SU-DHL-6 (cell line): ENCODE results near the gene ABCD2.

Source experiments
- H2AFZ ChIP-seq: fragments of 200-600 bp; sonication (generic); 2 replicates; pipeline ENCODE4 v1.6.1; 2014; ENCODE audit warnings: low read depth, mild to moderate bottlenecking, moderate library complexity, mixed read lengths, antibody characterized with exemption, low read length; ENCODE audit not compliant: severe bottlenecking
- H3F3A ChIP-seq: fragments of 200-600 bp; shearing (Covaris generic); 2 replicates; pipeline ENCODE4 v1.6.0; 2016; ENCODE audit warnings: antibody characterized with exemption, mild to moderate bottlenecking; ENCODE audit not compliant: insufficient read depth
- H3K27ac ChIP-seq: fragments of 200-600 bp; sonication (generic); 2 replicates; pipeline ENCODE4 v1.5.1; 2016; ENCODE audit warnings: low read depth, mild to moderate bottlenecking, low read length, moderate library complexity, mixed read lengths
- H3K27me3 ChIP-seq: fragments of 200-600 bp; sonication (generic), shearing (Covaris generic); 2 replicates; pipeline ENCODE4 v1.6.0; 2014; ENCODE audit warnings: mild to moderate bottlenecking, low read length
- H3K36me3 ChIP-seq: fragments of 200-600 bp; sonication (generic); 2 replicates; pipeline ENCODE4 v1.6.1; 2014; ENCODE audit warnings: mild to moderate bottlenecking, low read length, mixed read lengths
- H3K4me2 ChIP-seq: fragments of 300-600, 200-600 bp; shearing (Covaris generic), sonication (generic); 2 replicates; pipeline ENCODE4 v1.6.0; 2014; ENCODE audit warnings: low read length, low read depth, mild to moderate bottlenecking; ENCODE audit not compliant: poor library complexity, severe bottlenecking
- H3K4me3 ChIP-seq: fragments of 200-600 bp; sonication (generic); 2 replicates; pipeline ENCODE4 v1.5.1; 2014; ENCODE audit warnings: antibody characterized with exemption, low read length, mild to moderate bottlenecking, mixed read lengths; ENCODE audit not compliant: insufficient read depth, poor library complexity, severe bottlenecking
- H3K79me2 ChIP-seq: fragments of 200-600 bp; sonication (generic); 2 replicates; pipeline ENCODE4 v1.6.1; 2014; ENCODE audit warnings: mild to moderate bottlenecking, low read length, moderate library complexity; ENCODE audit not compliant: insufficient read depth
- H3K9ac ChIP-seq: fragments of 200-600 bp; sonication (generic); 2 replicates; pipeline ENCODE4 v1.7.0; 2014; ENCODE audit warnings: mild to moderate bottlenecking, low read length
- H3K9me2 ChIP-seq: fragments of 200-600 bp; sonication (generic); replicated peaks from 2 replicates; pipeline ENCODE4 v1.6.1; 2014; ENCODE audit warnings: low read length; ENCODE audit not compliant: insufficient read depth
- H3K9me3 ChIP-seq: fragments of 200-600 bp; sonication (generic); 2 replicates; pipeline ENCODE4 v1.6.1; 2014; ENCODE audit warnings: low read length, mixed read lengths; ENCODE audit not compliant: insufficient read depth
- H4K20me1 ChIP-seq: fragments of 200-600 bp; sonication (generic); 2 replicates; pipeline ENCODE4 v1.6.1; 2014; ENCODE audit warnings: low read depth, mild to moderate bottlenecking, antibody characterized with exemption, low read length, moderate library complexity, mixed read lengths
- CTCF ChIP-seq: fragments of 200-600 bp; sonication (generic); IDR thresholded peaks from one replicate; pipeline ENCODE4 v1.5.1; 2017; ENCODE audit warnings: antibody characterized with exemption, mild to moderate bottlenecking, low read length, moderate library complexity; ENCODE audit not compliant: insufficient read depth, poor library complexity, severe bottlenecking
- EZH2phosphoT487 ChIP-seq: fragments of 200-600 bp; sonication (generic), shearing (Covaris generic); conservative IDR thresholded peaks from 2 replicates; pipeline ENCODE4 v1.6.1; 2018; ENCODE audit warnings: mild to moderate bottlenecking, antibody characterized with exemption, low read length, moderate library complexity, mixed read lengths

ABCD2 gene

GRCh38 chr12:39505554-39505953 lies 114.0 kb downstream of the ABCD2 start:
- H3K36me3 ChIP-seq: no peaks in the 10 kb centered on the region
- no peaks in the 10 kb centered on the region for H3K27me3 ChIP-seq
- no peak overlapping the region for H3K27ac ChIP-seq
- no peak overlapping the region for H2AFZ ChIP-seq
- H3K4me2 ChIP-seq: no peak overlapping the region
- H3F3A ChIP-seq: no peaks in the 10 kb centered on the region
- no peak overlapping the region for H3K4me3 ChIP-seq
- no peaks in the 10 kb centered on the region for H3K9me3 ChIP-seq
- no peak overlapping the region for H3K9ac ChIP-seq
- H3K79me2 ChIP-seq: no peaks in the 10 kb centered on the region
- no peaks in the 10 kb centered on the region for H3K9me2 ChIP-seq
- no peaks in the 10 kb centered on the region for H4K20me1 ChIP-seq
- no peak for TF ChIP-seq CTCF
- no peak for TF ChIP-seq EZH2phosphoT487

DNA sequence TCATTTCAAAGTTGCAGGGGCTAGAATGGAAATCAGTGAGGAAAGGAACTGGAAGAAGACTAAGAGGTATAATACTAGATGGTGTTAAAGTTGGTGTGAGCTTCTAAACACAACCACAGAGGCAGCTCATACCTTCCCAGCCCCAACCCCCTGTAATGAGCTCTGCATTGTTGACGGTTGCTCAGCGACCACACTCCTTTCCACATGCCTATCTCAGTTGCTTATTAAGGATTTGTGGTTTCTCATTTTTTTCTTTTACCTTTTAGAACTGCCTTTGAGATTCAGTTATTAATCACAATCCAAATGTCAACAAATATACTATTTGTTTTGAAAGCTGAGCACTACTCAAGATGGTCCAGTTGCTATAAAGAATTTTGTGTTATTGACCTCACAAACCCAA lies 114.6 kb downstream of the ABCD2 start:
- Histone ChIP-seq H3K4me2 (no peak overlapping the region), H3K27me3 (no peaks in the 10 kb centered on the region), H4K20me1 (no peaks in the 10 kb centered on the region), H3K79me2 (no peaks in the 10 kb centered on the region), H2AFZ (no peak overlapping the region), H3F3A (no peaks in the 10 kb centered on the region), H3K36me3 (no peaks in the 10 kb centered on the region), H3K27ac (no peak overlapping the region), H3K4me3 (no peak overlapping the region), H3K9ac (no peak overlapping the region), H3K9me2 (no peaks in the 10 kb centered on the region), H3K9me3 (no peaks in the 10 kb centered on the region)
- TF ChIP-seq CTCF (no peak), EZH2phosphoT487 (no peak)

GRCh38 chr12:39503439-39503838 lies 116.2 kb downstream of the ABCD2 start:
- H3K9me2 ChIP-seq: no peaks in the 10 kb centered on the region
- H3K4me2 ChIP-seq: no peak overlapping the region
- H3K27me3 ChIP-seq: no peaks in the 10 kb centered on the region
- no peak overlapping the region for H3K27ac ChIP-seq
- no peak overlapping the region for H3K9ac ChIP-seq
- H3K9me3 ChIP-seq: no peaks in the 10 kb centered on the region
- H2AFZ ChIP-seq: no peak overlapping the region
- H3K4me3 ChIP-seq: no peak overlapping the region
- TF ChIP-seq CTCF (no peak), EZH2phosphoT487 (no peak)
- no peaks in the 10 kb centered on the region for H4K20me1 ChIP-seq
- H3F3A ChIP-seq: no peaks in the 10 kb centered on the region
- no peaks in the 10 kb centered on the region for H3K36me3 ChIP-seq
- no peaks in the 10 kb centered on the region for H3K79me2 ChIP-seq

DNA sequence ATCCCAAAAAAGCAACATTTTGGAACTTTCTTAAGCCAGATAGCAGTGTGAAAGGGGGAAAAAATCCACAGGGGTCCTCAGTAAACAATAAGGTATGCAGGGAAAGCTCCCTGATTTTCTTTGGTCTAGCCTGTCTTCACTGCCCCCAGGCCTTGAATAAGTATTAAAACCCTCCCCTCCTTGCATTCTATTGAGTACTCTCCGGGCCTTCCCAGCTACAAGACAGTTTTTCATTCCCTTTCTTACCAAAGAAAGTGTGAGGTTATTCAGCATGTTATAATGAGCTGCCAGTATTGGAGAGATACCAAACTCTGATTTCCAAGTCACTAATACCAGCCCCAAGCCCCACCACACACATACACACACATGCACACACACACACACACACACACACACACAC lies 116.9 kb downstream of the ABCD2 start:
- Histone ChIP-seq H3K9me2 (no peaks in the 10 kb centered on the region), H3K27ac (no peak overlapping the region), H2AFZ (no peak overlapping the region), H3K79me2 (no peaks in the 10 kb centered on the region), H3K4me3 (no peak overlapping the region), H3K4me2 (no peak overlapping the region), H3K9me3 (no peaks in the 10 kb centered on the region), H3F3A (no peaks in the 10 kb centered on the region), H3K9ac (no peak overlapping the region), H3K36me3 (no peaks in the 10 kb centered on the region), H3K27me3 (no peaks in the 10 kb centered on the region), H4K20me1 (no peaks in the 10 kb centered on the region)
- no peak for TF ChIP-seq CTCF
- no peak for TF ChIP-seq EZH2phosphoT487
